Peyer's patch (tissue), 4 donors: Measurements from ENCODE around the gene SLC39A11.

ENCODE experiments used
- CTCF ChIP-seq, 6 experiments: fragments of 450-650 bp in 4 of 6; fragments of 200-600 bp in 2 of 6; sonication (generic) in 1 of 6; IDR thresholded peaks; one replicate each; pipeline ENCODE4 v1.5.1; 2017 to 2019; ENCODE audit warnings: antibody characterized with exemption in 6 of 6, mild to moderate bottlenecking in 3 of 6, moderate library complexity in 1 of 6
- POLR2A ChIP-seq, 2 donors: fragments of 450-650 bp; IDR thresholded peaks; one replicate each; pipeline ENCODE4 v1.5.1; 2017; ENCODE audit warnings: antibody characterized with exemption in 2 of 2, mild to moderate bottlenecking in 2 of 2, moderate library complexity in 2 of 2

- TF ChIP-seq CTCF (IDR thresholded peaks at IDR 0.05) (no peak), POLR2A (IDR thresholded peaks at IDR 0.05) (no peak)
Measured at GRCh38 chr17:72759301-72759700, 333.2 kb downstream of the SLC39A11 start.
